Liver (tissue), 9 donors: Measurements from ENCODE around the gene MEF2B. TPM values are rescaled to one million over a fixed set of nuclear protein-coding genes. Genes with fewer than 3 reads are reported as not detected.
A peak's percentile ranks its signal among the peaks of the same experiment; 100 is the strongest.

Source experiments
- DNase-seq: peaks from one replicate; pipeline ENCODE4 v3.0.0-alpha.2; 2017; ENCODE audit warnings: low spot score
- H3K27ac ChIP-seq, 2 donors: one replicate each; pipeline ENCODE4 v1.7.0; 2013; ENCODE audit warnings: inconsistent platforms in 2 of 2, low read length in 2 of 2, control low read depth in 1 of 2, low read depth in 1 of 2, mild to moderate bottlenecking in 1 of 2
- H3K27me3 ChIP-seq, 4 donors: one replicate each; pipeline versions ENCODE4 v1.6.1 to v1.7.0; 2013; ENCODE audit warnings: low read length in 3 of 4, inconsistent platforms in 1 of 4, mild to moderate bottlenecking in 1 of 4, moderate library complexity in 1 of 4; ENCODE audit not compliant: control insufficient read depth in 4 of 4, insufficient read depth in 4 of 4
- H3K36me3 ChIP-seq, 4 donors: one replicate each; pipeline versions ENCODE4 v1.6.1 to v1.7.0; 2013; ENCODE audit warnings: low read length in 3 of 4, mild to moderate bottlenecking in 3 of 4, low read depth in 1 of 4, moderate library complexity in 1 of 4; ENCODE audit not compliant: control insufficient read depth in 4 of 4, insufficient read depth in 3 of 4
- H3K4me1 ChIP-seq, 4 donors: one replicate each; pipeline versions ENCODE4 v1.6.1 to v1.7.0; 2013; ENCODE audit warnings: low read length in 3 of 4, mild to moderate bottlenecking in 3 of 4, moderate library complexity in 1 of 4; ENCODE audit not compliant: control insufficient read depth in 4 of 4, insufficient read depth in 4 of 4
- H3K4me3 ChIP-seq, 3 donors: one replicate each; pipeline versions ENCODE4 v1.6.1 to v1.7.0; 2013; ENCODE audit warnings: low read length in 3 of 3, control low read depth in 1 of 3, low read depth in 1 of 3, mild to moderate bottlenecking in 1 of 3
- H3K9ac ChIP-seq, 2 donors: one replicate each; pipeline ENCODE4 v1.7.0; 2013; ENCODE audit warnings: low read length in 2 of 2, mild to moderate bottlenecking in 2 of 2, moderate library complexity in 2 of 2, control low read depth in 1 of 2, low read depth in 1 of 2
- H3K9me3 ChIP-seq, 4 donors: one replicate each; pipeline versions ENCODE4 v1.6.1 to v1.7.0; 2013; ENCODE audit warnings: low read length in 3 of 4; ENCODE audit not compliant: control insufficient read depth in 4 of 4
- EGR1 ChIP-seq, 2 donors: IDR thresholded peaks; 2 replicates each; pipeline ENCODE4 v1.6.1; 2016 to 2018; ENCODE audit warnings: antibody characterized with exemption in 2 of 2, low read depth in 2 of 2
- FOXA1 ChIP-seq: IDR thresholded peaks from 2 replicates; pipeline ENCODE4 v1.6.1; 2016; ENCODE audit warnings: antibody characterized with exemption
- HNF4A ChIP-seq, 2 donors: conservative IDR thresholded peaks; 2 replicates each; pipeline ENCODE4 v1.6.1; 2016; ENCODE audit warnings: antibody characterized with exemption in 2 of 2, mild to moderate bottlenecking in 2 of 2
- JUND ChIP-seq, 2 donors: IDR thresholded peaks; 2 replicates each; pipeline ENCODE4 v1.6.1; 2016; ENCODE audit warnings: antibody characterized with exemption in 2 of 2
- MAX ChIP-seq: IDR thresholded peaks from 2 replicates; pipeline ENCODE4 v1.6.1; 2016; ENCODE audit warnings: antibody characterized with exemption
- NR2F2 ChIP-seq: IDR thresholded peaks from 2 replicates; pipeline ENCODE4 v1.6.1; 2016; ENCODE audit warnings: antibody characterized with exemption
- RAD21 ChIP-seq, 2 donors: IDR thresholded peaks; 2 replicates each; pipeline ENCODE4 v1.6.1; 2016; ENCODE audit warnings: antibody characterized with exemption in 2 of 2, mild to moderate bottlenecking in 2 of 2
- RXRA ChIP-seq, 2 donors: IDR thresholded peaks; 2 replicates each; pipeline ENCODE4 v1.6.1; 2017 to 2018; ENCODE audit warnings: antibody characterized with exemption in 2 of 2, mild to moderate bottlenecking in 1 of 2
- SP1 ChIP-seq: IDR thresholded peaks from 2 replicates; pipeline ENCODE4 v1.6.1; 2018; ENCODE audit warnings: antibody characterized with exemption, mild to moderate bottlenecking
- YY1 ChIP-seq: IDR thresholded peaks from 2 replicates; pipeline ENCODE4 v1.6.1; 2016; ENCODE audit warnings: antibody characterized with exemption, mild to moderate bottlenecking
- WGBS: extraction: QIAGEN DNeasy Blood & Tissue Kit; methylation state at CpG from one replicate; pipeline ENCODE4 v1.1.7; 2013; 5-methylcytosine and 5-hydroxymethylcytosine counted together
- polyA plus RNA-seq, 2 donors: library from polyadenylated mRNA; stranded (reverse) in 1 of 2; unstranded in 1 of 2; fragments of 200-250 nt in 1 of 2; fragments of >200 nt in 1 of 2; fragmentation: Nextera tagmentation in 1 of 2; extraction: Ambion mirVana in 1 of 2; gene quantifications; one replicate each; pipeline versions ENCODE4 v1.2.1 to v1.2.3, GENCODE V29; 2013 to 2015
- total RNA-seq, 2 donors: library from RNA; depleted of rRNA; stranded (reverse); fragments of >200 nt; gene quantifications; one replicate each; pipeline ENCODE4 v1.2.3, GENCODE V29; 2014
- TF ChIP-seq, protein P1 (sequence below): IDR thresholded peaks from 2 replicates; pipeline ENCODE4 v1.6.1; 2016; ENCODE audit warnings: antibody characterized with exemption, mild to moderate bottlenecking
- TF ChIP-seq, protein P2 (sequence below): fragments of 150-350 bp; IDR thresholded peaks from 2 replicates; pipeline ENCODE4 v1.5.1; 2017; ENCODE audit warnings: improper control_type of control experiment, low read depth, low read length; ENCODE audit not compliant: missing input control
- donor health status: healthy.
- donor health status: healthy.
- donor health status: healthy.
- donor health status: healthy.
- donor health status: healthy.

Gene MEF2B
- total and polyA plus RNA-seq, 4 donors = 0.08 to 0.39 (median 0.30) TPM; not detected in 1

GRCh38 chr19:19145684-19146608, 24.1 kb downstream of the MEF2B start:
- DNase-seq = peak; percentile 96
- WGBS = 35% methylated on average over 47 of the region's 47 CpGs
- Histone ChIP-seq H3K36me3 (peaks cover 0 to 18% (median 5%) of the 10 kb centered on the region in 4 donors), H3K27me3 (no peaks in the 10 kb centered on the region), H3K27ac (no peak overlapping the region), H3K4me3 (no peak overlapping the region), H3K9ac (no peak overlapping the region), H3K4me1 (no peaks in the 10 kb centered on the region), H3K9me3 (no peaks in the 10 kb centered on the region)
- TF ChIP-seq, protein P1, sequence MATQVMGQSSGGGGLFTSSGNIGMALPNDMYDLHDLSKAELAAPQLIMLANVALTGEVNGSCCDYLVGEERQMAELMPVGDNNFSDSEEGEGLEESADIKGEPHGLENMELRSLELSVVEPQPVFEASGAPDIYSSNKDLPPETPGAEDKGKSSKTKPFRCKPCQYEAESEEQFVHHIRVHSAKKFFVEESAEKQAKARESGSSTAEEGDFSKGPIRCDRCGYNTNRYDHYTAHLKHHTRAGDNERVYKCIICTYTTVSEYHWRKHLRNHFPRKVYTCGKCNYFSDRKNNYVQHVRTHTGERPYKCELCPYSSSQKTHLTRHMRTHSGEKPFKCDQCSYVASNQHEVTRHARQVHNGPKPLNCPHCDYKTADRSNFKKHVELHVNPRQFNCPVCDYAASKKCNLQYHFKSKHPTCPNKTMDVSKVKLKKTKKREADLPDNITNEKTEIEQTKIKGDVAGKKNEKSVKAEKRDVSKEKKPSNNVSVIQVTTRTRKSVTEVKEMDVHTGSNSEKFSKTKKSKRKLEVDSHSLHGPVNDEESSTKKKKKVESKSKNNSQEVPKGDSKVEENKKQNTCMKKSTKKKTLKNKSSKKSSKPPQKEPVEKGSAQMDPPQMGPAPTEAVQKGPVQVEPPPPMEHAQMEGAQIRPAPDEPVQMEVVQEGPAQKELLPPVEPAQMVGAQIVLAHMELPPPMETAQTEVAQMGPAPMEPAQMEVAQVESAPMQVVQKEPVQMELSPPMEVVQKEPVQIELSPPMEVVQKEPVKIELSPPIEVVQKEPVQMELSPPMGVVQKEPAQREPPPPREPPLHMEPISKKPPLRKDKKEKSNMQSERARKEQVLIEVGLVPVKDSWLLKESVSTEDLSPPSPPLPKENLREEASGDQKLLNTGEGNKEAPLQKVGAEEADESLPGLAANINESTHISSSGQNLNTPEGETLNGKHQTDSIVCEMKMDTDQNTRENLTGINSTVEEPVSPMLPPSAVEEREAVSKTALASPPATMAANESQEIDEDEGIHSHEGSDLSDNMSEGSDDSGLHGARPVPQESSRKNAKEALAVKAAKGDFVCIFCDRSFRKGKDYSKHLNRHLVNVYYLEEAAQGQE = no peak
- TF ChIP-seq MAX = no peak
- TF ChIP-seq EGR1 (IDR thresholded peaks at IDR 0.05; ENCODE audit: low read depth in 2 of 2) = no peak
- TF ChIP-seq RAD21 (IDR thresholded peaks at IDR 0.05) = peak; percentile 80 to 91
- TF ChIP-seq, protein P2, sequence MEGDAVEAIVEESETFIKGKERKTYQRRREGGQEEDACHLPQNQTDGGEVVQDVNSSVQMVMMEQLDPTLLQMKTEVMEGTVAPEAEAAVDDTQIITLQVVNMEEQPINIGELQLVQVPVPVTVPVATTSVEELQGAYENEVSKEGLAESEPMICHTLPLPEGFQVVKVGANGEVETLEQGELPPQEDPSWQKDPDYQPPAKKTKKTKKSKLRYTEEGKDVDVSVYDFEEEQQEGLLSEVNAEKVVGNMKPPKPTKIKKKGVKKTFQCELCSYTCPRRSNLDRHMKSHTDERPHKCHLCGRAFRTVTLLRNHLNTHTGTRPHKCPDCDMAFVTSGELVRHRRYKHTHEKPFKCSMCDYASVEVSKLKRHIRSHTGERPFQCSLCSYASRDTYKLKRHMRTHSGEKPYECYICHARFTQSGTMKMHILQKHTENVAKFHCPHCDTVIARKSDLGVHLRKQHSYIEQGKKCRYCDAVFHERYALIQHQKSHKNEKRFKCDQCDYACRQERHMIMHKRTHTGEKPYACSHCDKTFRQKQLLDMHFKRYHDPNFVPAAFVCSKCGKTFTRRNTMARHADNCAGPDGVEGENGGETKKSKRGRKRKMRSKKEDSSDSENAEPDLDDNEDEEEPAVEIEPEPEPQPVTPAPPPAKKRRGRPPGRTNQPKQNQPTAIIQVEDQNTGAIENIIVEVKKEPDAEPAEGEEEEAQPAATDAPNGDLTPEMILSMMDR = peak; percentile 93

DNA sequence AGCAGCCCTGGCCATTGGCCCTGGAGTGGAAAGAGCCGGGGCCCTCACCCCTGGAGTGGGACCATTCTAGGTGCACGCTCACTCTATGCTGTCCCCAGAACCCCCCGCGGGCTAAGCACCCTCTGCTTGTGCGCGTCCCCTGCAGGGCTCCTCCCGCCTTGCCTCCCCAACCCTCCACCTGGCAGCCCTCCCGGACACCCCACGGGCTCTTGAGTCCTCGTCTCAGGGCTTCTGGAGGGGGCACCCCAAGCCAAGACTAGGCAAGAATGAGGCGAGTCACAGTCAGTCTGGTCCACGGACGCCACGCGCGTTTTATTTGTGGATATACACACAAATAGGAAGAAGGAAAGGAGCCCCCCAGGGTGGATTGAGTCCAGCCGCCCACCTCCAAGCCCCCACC, 24.8 kb downstream of the MEF2B start:
- no peaks in the 10 kb centered on the region for H3K4me1 ChIP-seq
- TF ChIP-seq NR2F2 = no peak
- TF ChIP-seq HNF4A (conservative IDR thresholded peaks at IDR 0.05) = no peak
- no peak for TF ChIP-seq JUND (IDR thresholded peaks at IDR 0.05)
- no peak for TF ChIP-seq FOXA1
- TF ChIP-seq YY1 = no peak
- TF ChIP-seq SP1 = no peak
- no peak for TF ChIP-seq RXRA (IDR thresholded peaks at IDR 0.05)

More for the DNA sequence above, 24.8 kb downstream of the MEF2B start:
- Histone ChIP-seq H3K9ac (no peak overlapping the region), H3K36me3 (peaks cover 0 to 18% (median 5%) of the 10 kb centered on the region in 4 donors), H3K4me3 (no peak overlapping the region), H3K9me3 (no peaks in the 10 kb centered on the region), H3K27ac (no peak overlapping the region), H3K27me3 (no peaks in the 10 kb centered on the region)
- 88% methylated on average over 17 of the region's 17 CpGs for WGBS
- no peak for DNase-seq
